Muscle layer of duodenum (tissue), 2 donors: ENCODE measurements around the gene ROBO2.
"Not testable (repeated sequence)": the region's sequence is repeated elsewhere in the genome, so short reads cannot be mapped to it uniquely, and the experiment has no call there.

ENCODE experiments used
- H3K27ac ChIP-seq: one replicate; pipeline ENCODE4 v1.7.0; 2013; ENCODE audit warnings: mild to moderate bottlenecking, low read length
- H3K27me3 ChIP-seq: one replicate; pipeline ENCODE4 v1.7.0; 2013; ENCODE audit warnings: low read depth, mild to moderate bottlenecking, control low read depth, low read length
- H3K36me3 ChIP-seq, 2 donors: one replicate each; pipeline ENCODE4 v1.7.0; 2013; ENCODE audit warnings: low read length in 2 of 2, control low read depth in 1 of 2, mild to moderate bottlenecking in 1 of 2; ENCODE audit not compliant: insufficient read depth in 2 of 2, control insufficient read depth in 1 of 2
- H3K4me1 ChIP-seq, 2 donors: one replicate each; pipeline ENCODE4 v1.7.0; 2013; ENCODE audit warnings: low read length in 2 of 2, mild to moderate bottlenecking in 2 of 2, control low read depth in 1 of 2, moderate library complexity in 1 of 2; ENCODE audit not compliant: insufficient read depth in 2 of 2, control insufficient read depth in 1 of 2
- H3K4me3 ChIP-seq, 2 donors: one replicate each; pipeline ENCODE4 v1.7.0; 2013; ENCODE audit warnings: low read length in 2 of 2, low read depth in 1 of 2, mild to moderate bottlenecking in 1 of 2
- H3K9me3 ChIP-seq, 2 donors: one replicate each; pipeline ENCODE4 v1.7.0; 2013; ENCODE audit warnings: low read length in 2 of 2, control low read depth in 1 of 2, mild to moderate bottlenecking in 1 of 2; ENCODE audit not compliant: control insufficient read depth in 1 of 2
- donor health status: healthy.

ROBO2 gene

DNA sequence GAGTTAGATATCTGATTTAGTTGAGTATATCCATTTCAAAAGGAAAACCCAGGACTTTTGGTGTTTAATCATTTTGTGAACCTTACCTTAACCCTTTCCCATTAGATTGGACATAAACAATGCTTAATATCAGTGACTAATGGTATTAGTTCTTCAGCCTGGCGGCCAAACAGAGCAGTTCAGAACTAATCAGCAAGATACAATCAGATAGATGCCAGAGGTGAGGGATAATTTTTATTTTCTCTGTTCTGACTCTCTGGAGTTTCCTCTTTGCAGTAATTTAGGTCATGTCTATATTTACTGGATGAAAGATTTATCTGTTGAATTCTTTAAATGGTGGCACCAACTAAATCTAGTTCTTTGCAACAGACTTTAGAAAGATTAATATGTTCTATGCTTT is 337.8 kb downstream of the ROBO2 start:
- H3K4me1 ChIP-seq: no peaks in the 10 kb centered on the region
- no peak overlapping the region for H3K27ac ChIP-seq
- no peaks in the 10 kb centered on the region for H3K9me3 ChIP-seq
- no peaks in the 10 kb centered on the region for H3K27me3 ChIP-seq
- H3K4me3 ChIP-seq: no peak overlapping the region
- H3K36me3 ChIP-seq: no peaks in the 10 kb centered on the region

DNA sequence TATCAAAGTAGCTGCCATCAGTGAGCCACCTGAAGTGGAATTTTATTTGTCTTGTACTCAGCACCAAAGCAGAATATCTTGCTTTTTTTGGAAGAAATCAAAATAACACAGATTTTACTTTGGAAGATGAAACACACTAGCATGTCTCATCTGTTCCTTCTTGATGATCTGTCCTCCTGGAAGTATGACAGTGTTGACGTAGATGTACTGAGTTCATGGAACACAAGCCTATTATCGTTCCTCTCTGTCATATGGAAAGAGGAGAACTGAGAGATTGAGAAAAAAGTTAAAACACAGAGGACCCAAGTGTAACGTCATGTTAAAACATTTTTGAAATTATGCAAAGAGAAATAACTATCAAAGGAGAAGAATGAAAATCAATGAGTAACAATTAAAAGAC is 340.2 kb downstream of the ROBO2 start:
- H3K36me3 ChIP-seq: no peaks in the 10 kb centered on the region
- H3K27me3 ChIP-seq: no peaks in the 10 kb centered on the region
- H3K4me3 ChIP-seq: no peak overlapping the region
- H3K9me3 ChIP-seq: no peaks in the 10 kb centered on the region
- no peak overlapping the region for H3K27ac ChIP-seq
- H3K4me1 ChIP-seq: no peaks in the 10 kb centered on the region

DNA sequence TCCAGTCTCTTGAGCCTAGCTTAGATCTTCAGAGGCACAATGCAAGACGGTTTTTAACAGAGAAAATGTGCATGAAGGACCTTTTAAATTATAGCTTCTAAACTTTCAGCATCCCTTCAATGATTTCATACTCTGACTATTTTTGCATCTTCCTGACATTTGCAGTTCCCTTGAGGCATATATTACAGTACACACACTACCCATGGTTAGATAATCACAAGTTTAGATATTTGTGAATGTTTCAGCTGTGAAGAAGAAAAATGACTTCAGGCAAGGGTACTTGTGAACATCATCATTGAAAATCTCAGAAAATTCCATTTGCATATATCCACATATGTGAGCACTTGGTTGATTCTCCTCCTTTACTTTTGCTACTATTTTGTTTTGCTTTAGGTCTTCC is 341.5 kb downstream of the ROBO2 start:
- H3K4me1 ChIP-seq: no peaks in the 10 kb centered on the region

DNA sequence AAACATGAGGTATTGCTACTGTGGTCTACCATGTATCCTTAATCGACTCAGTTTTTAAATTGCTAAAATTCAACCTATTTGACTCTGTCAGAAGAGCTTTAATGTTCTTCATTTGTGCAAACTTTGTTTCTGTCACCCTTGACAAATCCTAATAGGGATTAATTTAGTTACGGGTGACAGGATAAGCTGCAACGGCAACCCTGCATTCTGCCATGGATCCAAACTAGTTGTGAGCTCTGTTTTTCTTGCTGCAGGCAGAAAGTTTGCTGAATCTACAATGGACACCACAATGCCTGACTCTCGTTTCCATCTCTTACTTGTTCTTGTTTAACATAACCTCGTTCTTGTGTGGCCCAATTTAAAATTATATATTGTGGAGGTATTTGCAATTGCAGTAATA is 352.3 kb downstream of the ROBO2 start:
- Histone ChIP-seq H3K27me3 (no peaks in the 10 kb centered on the region), H3K9me3 (no peaks in the 10 kb centered on the region), H3K4me3 (no peak overlapping the region), H3K4me1 (no peaks in the 10 kb centered on the region), H3K36me3 (no peaks in the 10 kb centered on the region), H3K27ac (no peak overlapping the region)

More for the DNA sequence above, 341.5 kb downstream of the ROBO2 start:
- Histone ChIP-seq H3K27me3 (no peaks in the 10 kb centered on the region), H3K27ac (no peak overlapping the region), H3K36me3 (no peaks in the 10 kb centered on the region), H3K9me3 (no peaks in the 10 kb centered on the region), H3K4me3 (no peak overlapping the region)

DNA sequence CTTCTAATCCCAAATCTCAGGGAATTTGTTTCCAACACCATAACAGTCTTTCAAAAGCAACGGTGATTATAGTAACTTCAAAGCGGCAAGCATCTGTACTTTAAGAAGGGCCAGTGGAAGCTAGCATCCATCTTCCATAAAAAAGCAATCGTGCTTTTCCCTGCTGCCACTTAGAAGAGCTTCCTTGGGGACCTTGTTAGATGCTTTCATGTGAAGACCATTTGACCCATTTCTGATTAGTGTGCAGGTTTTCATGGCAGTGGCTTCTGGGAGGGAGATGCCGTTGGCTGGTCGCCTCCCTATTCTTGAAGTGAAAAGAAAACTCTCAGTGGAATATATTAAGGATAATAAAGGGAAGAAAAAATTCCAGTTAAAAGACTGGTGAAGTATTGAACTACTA is 354.1 kb downstream of the ROBO2 start:
- H3K36me3 ChIP-seq: no peaks in the 10 kb centered on the region
- no peak overlapping the region for H3K4me3 ChIP-seq
- H3K27ac ChIP-seq: no peak overlapping the region
- no peaks in the 10 kb centered on the region for H3K27me3 ChIP-seq
- H3K9me3 ChIP-seq: no peaks in the 10 kb centered on the region
- H3K4me1 ChIP-seq: no peaks in the 10 kb centered on the region

DNA sequence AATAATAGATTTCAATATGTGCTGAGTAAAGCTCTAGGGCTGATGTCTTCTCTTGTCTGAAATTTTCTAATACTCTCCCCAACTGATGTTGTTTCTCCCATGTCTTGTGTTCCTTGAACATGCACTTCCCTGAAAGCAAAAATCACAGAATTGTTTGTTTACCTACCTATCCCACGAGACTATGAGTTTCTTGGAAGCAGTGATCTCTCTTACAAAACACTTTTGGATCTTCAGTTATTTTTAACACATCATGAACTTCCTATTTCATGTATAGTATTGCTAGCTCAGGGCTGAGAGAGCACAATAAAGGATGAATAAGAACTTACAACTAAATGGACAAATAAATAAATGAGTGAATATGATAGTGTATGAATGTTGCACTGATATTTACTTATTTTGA is 365.0 kb downstream of the ROBO2 start:
- H3K4me3 ChIP-seq: no peak overlapping the region
- no peaks in the 10 kb centered on the region for H3K4me1 ChIP-seq
- no peaks in the 10 kb centered on the region for H3K36me3 ChIP-seq
- H3K27ac ChIP-seq: no peak overlapping the region
- no peaks in the 10 kb centered on the region for H3K9me3 ChIP-seq
- H3K27me3 ChIP-seq: no peaks in the 10 kb centered on the region

DNA sequence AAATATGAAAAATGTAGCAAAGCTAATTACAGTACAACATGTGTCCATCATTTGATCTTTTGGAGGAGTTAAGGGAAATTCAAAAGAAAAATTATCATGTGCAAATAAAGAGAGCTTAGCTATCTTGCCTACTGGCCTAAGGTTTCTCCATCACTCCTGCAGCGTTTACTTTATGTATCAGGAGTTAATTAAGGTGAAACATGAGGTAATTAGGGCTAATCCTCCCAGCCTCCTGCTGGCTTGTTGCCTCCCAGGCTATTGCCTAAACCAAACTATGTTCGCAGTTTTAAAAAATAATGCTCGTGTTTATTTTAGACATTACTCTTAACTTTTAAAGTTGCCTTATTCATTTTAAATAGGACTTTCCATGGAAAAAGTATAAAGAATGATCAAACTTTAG is 367.5 kb downstream of the ROBO2 start:
- Histone ChIP-seq H3K9me3 (no peaks in the 10 kb centered on the region), H3K4me3 (no peak overlapping the region)

DNA sequence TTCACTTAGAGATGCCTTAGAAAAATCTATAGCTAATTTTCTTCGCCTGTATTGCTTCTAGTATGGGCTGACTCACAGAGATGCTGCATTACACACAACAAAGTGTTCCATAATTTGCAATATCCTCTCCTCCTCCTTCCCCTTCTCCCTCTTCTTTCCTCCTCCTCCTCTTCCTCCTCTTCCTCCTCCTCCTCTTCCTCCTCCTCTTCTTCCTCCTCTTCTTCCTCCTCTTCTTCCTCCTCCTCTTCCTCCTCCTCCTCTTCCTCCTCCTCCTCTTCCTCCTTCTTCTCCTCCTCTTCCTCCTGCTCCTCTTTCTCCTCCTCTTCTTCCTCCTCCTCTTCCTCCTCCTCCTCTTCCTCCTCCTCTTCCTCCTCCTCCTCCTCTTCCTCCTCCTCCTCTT is 370.4 kb downstream of the ROBO2 start:
- H3K9me3 ChIP-seq, H3K4me3 ChIP-seq, H3K27ac ChIP-seq, H3K36me3 ChIP-seq, H3K4me1 ChIP-seq, H3K27me3 ChIP-seq: not testable (repeated sequence)

More for the DNA sequence above, 367.5 kb downstream of the ROBO2 start:
- no peak overlapping the region for H3K27ac ChIP-seq
- H3K36me3 ChIP-seq: no peaks in the 10 kb centered on the region
- H3K27me3 ChIP-seq: no peaks in the 10 kb centered on the region
- H3K4me1 ChIP-seq: no peaks in the 10 kb centered on the region

DNA sequence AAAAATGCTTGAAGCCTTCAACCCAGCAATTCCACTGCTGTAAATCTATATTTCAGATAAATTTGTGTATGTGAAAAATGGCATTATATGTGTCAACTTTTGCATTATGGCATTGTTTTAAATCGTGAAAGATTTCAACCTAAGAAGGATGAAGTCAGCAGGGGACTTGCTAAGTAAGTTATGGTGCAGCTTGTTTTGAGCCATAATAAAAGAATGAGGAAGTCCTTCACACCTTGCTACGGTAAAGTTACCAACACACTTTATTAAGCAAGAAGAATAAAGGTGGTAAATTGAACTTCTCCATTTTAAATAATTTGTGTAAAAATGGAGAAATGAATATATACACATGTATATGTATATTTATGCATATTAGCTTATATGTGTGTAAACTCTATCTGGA is 371.4 kb downstream of the ROBO2 start:
- H3K27me3 ChIP-seq: no peaks in the 10 kb centered on the region
- H3K9me3 ChIP-seq: no peaks in the 10 kb centered on the region
- no peaks in the 10 kb centered on the region for H3K36me3 ChIP-seq
- H3K27ac ChIP-seq: no peak overlapping the region
- no peaks in the 10 kb centered on the region for H3K4me1 ChIP-seq
- H3K4me3 ChIP-seq: no peak overlapping the region

DNA sequence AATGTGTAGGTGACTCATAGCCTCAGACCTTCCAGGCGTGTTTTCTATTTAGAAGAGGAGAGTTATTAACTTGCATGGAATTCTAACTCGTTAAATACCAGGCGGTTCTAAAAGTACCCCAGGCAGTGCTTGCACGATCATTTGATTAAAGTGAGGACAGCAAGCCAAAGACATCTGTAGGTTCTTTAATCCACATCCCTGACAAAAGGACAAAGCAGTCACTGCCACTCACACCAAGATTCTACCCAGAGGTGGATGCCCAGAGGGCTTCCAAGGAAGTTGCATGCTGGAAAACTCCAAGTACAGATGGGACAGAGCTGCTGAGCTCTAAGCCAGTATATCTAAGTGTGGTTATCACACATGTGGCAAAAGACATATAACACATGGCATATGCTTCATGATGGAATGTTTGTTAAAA is 372.1 kb downstream of the ROBO2 start:
- Histone ChIP-seq H3K36me3 (no peaks in the 10 kb centered on the region), H3K4me3 (no peak overlapping the region), H3K9me3 (no peaks in the 10 kb centered on the region), H3K27ac (no peak overlapping the region), H3K4me1 (no peaks in the 10 kb centered on the region), H3K27me3 (no peaks in the 10 kb centered on the region)

DNA sequence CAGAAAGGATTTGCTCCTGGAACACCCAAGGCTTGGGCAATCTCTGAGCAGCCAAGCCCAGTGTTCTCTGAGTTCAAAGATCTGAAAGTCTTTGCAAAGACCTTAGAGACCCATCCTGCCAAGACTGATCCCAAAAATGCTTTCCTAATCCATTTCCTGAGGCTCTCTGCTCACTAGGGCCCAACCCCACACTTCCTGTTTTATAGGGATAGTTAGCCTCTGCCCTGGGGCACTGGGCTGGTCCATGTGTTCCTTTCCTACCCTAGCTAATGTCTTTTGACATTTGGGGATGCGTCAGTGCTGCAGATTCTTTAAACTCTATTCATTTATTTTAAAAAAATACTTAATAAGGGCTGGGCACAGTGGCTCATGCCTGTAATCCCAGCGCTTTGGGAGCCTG is 372.7 kb downstream of the ROBO2 start:
- no peak overlapping the region for H3K4me3 ChIP-seq
- no peak overlapping the region for H3K27ac ChIP-seq
- no peaks in the 10 kb centered on the region for H3K36me3 ChIP-seq

DNA sequence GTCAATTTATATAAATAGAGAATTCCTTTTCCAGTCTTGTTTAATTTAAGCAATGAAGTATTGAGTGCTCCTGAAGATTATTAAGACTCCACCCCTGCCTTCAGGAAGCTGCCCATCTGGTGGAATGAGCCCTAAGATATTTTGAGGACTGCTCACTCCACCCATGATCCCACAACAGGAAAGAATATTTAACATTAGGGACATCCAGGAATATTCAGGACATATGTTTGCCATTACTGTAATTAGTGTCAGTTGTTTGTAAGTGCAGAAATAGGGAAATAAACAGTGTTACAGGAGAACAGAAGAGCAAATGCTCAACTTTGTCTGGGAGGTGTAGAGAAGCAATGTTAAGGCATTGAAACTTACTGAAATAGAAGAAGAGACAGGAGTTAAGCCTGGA is 375.0 kb downstream of the ROBO2 start:
- Histone ChIP-seq H3K27me3 (no peaks in the 10 kb centered on the region), H3K4me1 (no peaks in the 10 kb centered on the region), H3K36me3 (no peaks in the 10 kb centered on the region), H3K27ac (no peak overlapping the region), H3K9me3 (no peaks in the 10 kb centered on the region), H3K4me3 (no peak overlapping the region)

More for the DNA sequence above, 372.7 kb downstream of the ROBO2 start:
- H3K27me3 ChIP-seq: no peaks in the 10 kb centered on the region
- H3K4me1 ChIP-seq: no peaks in the 10 kb centered on the region
- no peaks in the 10 kb centered on the region for H3K9me3 ChIP-seq
